Calu3 (cell line): ENCODE results near the gene CCDC184. TPM values are rescaled to one million over a fixed set of nuclear protein-coding genes. Genes with fewer than 3 reads are reported as not detected.

Experiments
- BruUV-seq: library from RNA; stranded (reverse); fragments of 400-500 nt; replicated peaks from 2 replicates; lab custom pipeline; 2021; lab: Mats Ljungman, UMichigan
- CTCF ChIA-PET: fragments of 300-600 bp; sonication (Branson Sonifier 250); formaldehyde crosslinking; loops from one replicate; lab custom pipeline; 2022; ENCODE audit warnings: antibody characterized with exemption; lab: Charles Lee
- DNase-seq: peaks from one replicate; pipeline ENCODE4 v3.0.0; 2022
- H3K27ac Mint-ChIP-seq: one replicate; pipeline ENCODE4 v1.8.0; 2022; ENCODE audit warnings: mixed read lengths; ENCODE audit not compliant: unreplicated experiment
- H3K27me3 Mint-ChIP-seq: one replicate; pipeline ENCODE4 v1.8.0; 2022; ENCODE audit warnings: mixed read lengths; ENCODE audit not compliant: unreplicated experiment
- H3K36me3 Mint-ChIP-seq: one replicate; pipeline ENCODE4 v1.8.0; 2022; ENCODE audit warnings: mild to moderate bottlenecking, moderate library complexity, mixed read lengths; ENCODE audit not compliant: insufficient read depth, unreplicated experiment
- H3K4me1 Mint-ChIP-seq: one replicate; pipeline ENCODE4 v1.8.0; 2022; ENCODE audit warnings: mild to moderate bottlenecking, low read depth, mixed read lengths; ENCODE audit not compliant: unreplicated experiment
- H3K4me3 Mint-ChIP-seq: one replicate; pipeline ENCODE4 v1.8.0; 2022; ENCODE audit warnings: mild to moderate bottlenecking, low read depth, moderate library complexity, mixed read lengths; ENCODE audit not compliant: unreplicated experiment
- H3K9me3 Mint-ChIP-seq: one replicate; pipeline ENCODE4 v1.8.0; 2022; ENCODE audit warnings: low read depth, mixed read lengths; ENCODE audit not compliant: unreplicated experiment
- intact Hi-C: fragments of 100-400 bp; cut with micrococcal nuclease; formaldehyde crosslinking; loops from one replicate; pipeline ENCODE4 v1.10.0; 2022; ENCODE audit not compliant: unreplicated experiment
- total RNA-seq: library from RNA; stranded (reverse); gene quantifications from 2 replicates; pipeline ENCODE4 v1.2.3, GENCODE V29; 2022
- TF ChIP-seq, protein P1 (sequence below): fragments of 200-600 bp; IDR thresholded peaks from one replicate; pipeline ENCODE4 v1.8.0; 2022; ENCODE audit warnings: antibody characterized with exemption; ENCODE audit not compliant: unreplicated experiment

Gene CCDC184
- total RNA-seq, 1 experiment from 2014 or later = 0.45 TPM

DNA sequence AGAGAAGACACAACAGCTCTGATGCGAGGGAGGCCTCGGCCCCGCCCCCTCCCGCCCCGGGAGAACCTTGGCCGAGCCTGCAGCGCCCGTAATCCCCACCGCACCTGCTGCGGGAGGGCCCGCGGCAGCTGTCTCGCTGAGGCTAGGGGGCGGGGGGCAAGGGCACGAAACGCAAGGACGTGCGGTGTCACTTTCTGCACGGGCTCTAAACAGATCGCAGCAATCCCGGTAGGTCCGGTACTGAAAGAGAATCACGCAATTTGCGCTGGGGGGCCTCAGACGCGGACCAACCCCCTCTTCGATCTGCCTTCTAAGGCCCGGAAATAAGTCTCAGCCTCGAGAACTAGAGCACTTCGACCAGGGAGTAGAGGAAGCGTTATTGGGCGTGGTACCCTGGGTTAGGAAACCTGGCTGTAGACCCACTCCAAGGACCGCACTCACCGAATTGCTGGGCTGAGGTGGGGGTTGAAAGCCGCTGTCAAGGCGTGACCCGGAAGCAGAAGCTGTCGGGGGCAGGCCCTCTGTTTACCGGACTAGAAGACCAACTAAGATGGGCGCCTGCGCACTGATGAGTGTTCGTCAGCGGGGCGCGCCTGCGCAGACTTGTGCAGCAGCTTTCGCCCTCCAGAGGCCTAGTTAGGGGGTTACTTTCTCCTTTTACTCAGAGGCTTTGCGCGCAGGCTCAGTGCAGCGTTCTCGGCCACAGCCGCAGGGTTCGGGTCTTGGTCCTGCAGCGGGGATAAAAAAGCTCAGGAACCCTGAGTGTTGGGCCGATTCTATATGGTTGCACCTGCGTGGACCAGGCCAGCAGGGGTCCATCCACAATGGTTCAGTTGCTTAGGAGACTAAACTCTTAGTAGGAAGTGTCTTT is 26.2 kb upstream of the CCDC184 start, which contains the start of gene ASB8:
Gene ASB8, minus strand, starts transcription at position 498 of the 871 bp plus-strand sequence. CDS start 4,019 bp downstream, outside the sequence.
- H3K4me3 Mint-ChIP-seq = peak within 1 kb of the TSS; percentile 81
- no TSS peak for BruUV-seq
- H3K27me3 Mint-ChIP-seq = peaks cover 12% of the 10 kb centered on the region
- TF ChIP-seq, protein P1, sequence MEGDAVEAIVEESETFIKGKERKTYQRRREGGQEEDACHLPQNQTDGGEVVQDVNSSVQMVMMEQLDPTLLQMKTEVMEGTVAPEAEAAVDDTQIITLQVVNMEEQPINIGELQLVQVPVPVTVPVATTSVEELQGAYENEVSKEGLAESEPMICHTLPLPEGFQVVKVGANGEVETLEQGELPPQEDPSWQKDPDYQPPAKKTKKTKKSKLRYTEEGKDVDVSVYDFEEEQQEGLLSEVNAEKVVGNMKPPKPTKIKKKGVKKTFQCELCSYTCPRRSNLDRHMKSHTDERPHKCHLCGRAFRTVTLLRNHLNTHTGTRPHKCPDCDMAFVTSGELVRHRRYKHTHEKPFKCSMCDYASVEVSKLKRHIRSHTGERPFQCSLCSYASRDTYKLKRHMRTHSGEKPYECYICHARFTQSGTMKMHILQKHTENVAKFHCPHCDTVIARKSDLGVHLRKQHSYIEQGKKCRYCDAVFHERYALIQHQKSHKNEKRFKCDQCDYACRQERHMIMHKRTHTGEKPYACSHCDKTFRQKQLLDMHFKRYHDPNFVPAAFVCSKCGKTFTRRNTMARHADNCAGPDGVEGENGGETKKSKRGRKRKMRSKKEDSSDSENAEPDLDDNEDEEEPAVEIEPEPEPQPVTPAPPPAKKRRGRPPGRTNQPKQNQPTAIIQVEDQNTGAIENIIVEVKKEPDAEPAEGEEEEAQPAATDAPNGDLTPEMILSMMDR = no peak
- CTCF ChIA-PET = interaction anchor here (0.6 to 1.0 kb wide), 5 partner anchors 9 to 208 kb away, joined by 3 to 8 read pairs (median 4); no protein-coding TSS in a partner anchor
- H3K9me3 Mint-ChIP-seq = no peaks in the 10 kb centered on the region
- peak; percentile 92 for DNase-seq
- peak within 1 kb of the TSS; percentile 75 for H3K27ac Mint-ChIP-seq
- H3K36me3 Mint-ChIP-seq = peaks cover 20% of the 10 kb centered on the region
- H3K4me1 Mint-ChIP-seq = no peaks in the 10 kb centered on the region
- intact Hi-C loops = no loop called here

GRCh38 chr12:48157889-48158370 is 25.5 kb upstream of the CCDC184 start:
- BruUV-seq = no TSS peak
- intact Hi-C loops = no loop called here
- Mint-ChIP-seq H3K27ac (peak overlapping the region; percentile 75), H3K9me3 (no peaks in the 10 kb centered on the region), H3K4me3 (peak overlapping the region; percentile 81), H3K27me3 (peaks cover 15% of the 10 kb centered on the region), H3K4me1 (no peaks in the 10 kb centered on the region), H3K36me3 (peaks cover 20% of the 10 kb centered on the region)
- TF ChIP-seq, protein P1 = no peak
- DNase-seq = no peak
- CTCF ChIA-PET = interaction anchor here (0.6 to 1.0 kb wide), 2 partner anchors 39 to 74 kb away, joined by 3 to 5 read pairs; no protein-coding TSS in a partner anchor

DNA sequence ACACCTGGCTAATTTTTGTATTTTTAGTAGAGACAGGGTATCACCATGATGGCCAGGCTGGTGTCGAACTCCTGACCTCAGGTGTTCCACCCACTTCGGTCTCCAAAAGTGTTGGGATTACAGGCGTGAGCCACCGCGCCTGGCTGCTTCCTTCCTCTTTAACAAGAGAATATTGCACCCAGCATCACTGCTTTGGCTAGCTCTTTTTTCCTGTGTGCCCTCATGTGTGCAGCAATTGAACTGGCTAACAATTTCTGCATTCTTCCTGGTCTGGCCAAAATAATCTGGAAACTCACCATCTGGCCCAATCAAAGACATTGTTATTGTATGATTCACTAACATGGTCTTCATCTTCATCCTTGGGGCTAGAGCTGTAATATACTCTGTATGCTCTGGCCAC is 23.4 kb upstream of the CCDC184 start:
- TF ChIP-seq, protein P1 = no peak
- Mint-ChIP-seq H3K27me3 (peaks cover 22% of the 10 kb centered on the region), H3K4me3 (no peak overlapping the region), H3K4me1 (no peaks in the 10 kb centered on the region), H3K27ac (no peak overlapping the region), H3K36me3 (peaks cover 20% of the 10 kb centered on the region), H3K9me3 (no peaks in the 10 kb centered on the region)
- intact Hi-C loops = loop anchor here (10.0 kb wide), 1 partner anchor 255 kb away; the partner anchor contains the start of gene VDR
- CTCF ChIA-PET = no interaction called here
- no peak for DNase-seq
- BruUV-seq = no TSS peak

- intact Hi-C loops = loop anchor here (10.0 kb wide), 1 partner anchor 256 kb away; the partner anchor contains the start of gene VDR
- Mint-ChIP-seq H3K27me3 (peaks cover 28% of the 10 kb centered on the region), H3K9me3 (no peaks in the 10 kb centered on the region), H3K36me3 (peaks cover 20% of the 10 kb centered on the region), H3K4me3 (no peak overlapping the region), H3K4me1 (no peaks in the 10 kb centered on the region), H3K27ac (no peak overlapping the region)
- TF ChIP-seq, protein P1 = no peak
- DNase-seq = no peak
- CTCF ChIA-PET = no interaction called here
- BruUV-seq = no TSS peak
Measured at GRCh38 chr12:48160807-48161206, 22.6 kb upstream of the CCDC184 start.
